ENCODE results near the gene IDUA. TPM values are rescaled to one million over a fixed set of nuclear protein-coding genes. Genes with fewer than 3 reads are reported as not detected.

Gene IDUA
- total and polyA plus RNA-seq, 8 donors = 8.8 to 278 (median 21.7) TPM

DNA sequence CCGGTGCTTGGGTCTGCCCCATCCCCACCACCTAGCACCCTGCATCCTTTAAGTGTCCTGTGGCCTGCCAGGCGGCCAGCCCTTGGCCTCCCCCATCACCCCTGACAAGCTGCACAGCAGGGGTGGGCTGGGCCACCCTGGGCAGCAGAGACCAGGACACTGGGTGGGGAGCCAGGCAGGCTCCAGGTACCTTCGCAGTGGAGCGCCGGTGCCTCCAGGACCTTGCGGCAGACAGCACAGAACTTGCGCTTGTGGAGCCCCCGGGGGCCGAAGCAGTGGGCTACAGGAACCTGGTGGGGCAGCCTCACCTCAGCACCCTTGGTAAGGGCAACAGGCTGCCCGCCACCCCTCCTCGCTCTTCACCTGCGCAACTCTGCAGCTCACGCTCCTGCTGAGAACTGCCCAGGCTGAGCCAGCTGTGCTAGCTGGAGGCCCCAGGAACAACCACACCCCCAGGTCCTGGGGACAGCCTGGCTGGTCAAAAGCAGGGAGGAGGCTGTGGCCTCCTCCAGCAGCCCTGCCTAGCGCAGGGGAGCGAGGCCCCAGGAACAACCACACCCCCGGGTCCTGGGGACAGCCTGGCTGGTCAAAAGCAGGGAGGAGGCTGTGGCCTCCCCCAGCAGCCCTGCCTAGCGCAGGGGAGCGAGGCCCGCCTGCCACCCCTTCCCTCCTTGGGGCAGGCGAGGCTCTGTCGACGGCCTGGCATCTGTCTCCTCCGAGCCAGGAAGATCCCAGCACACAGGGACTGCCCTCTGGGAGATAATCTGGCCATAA is 18.0 kb upstream of the IDUA start:
- Histone ChIP-seq H3K27me3 (peaks cover 0 to 16% (median 0%) of the 10 kb centered on the region in 3 donors), H3K4me1 (peaks cover 37 to 55% (median 49%) of the 10 kb centered on the region in 4 donors), H3K36me3 (peaks cover 18 to 36% (median 32%) of the 10 kb centered on the region in 4 donors), H3K27ac (no peak overlapping the region), H3K4me3 (no peak overlapping the region), H3K9me3 (no peaks in the 10 kb centered on the region)
- intact Hi-C loops (cut with DNase I; ENCODE audit: low total_unique reads) = no loop called here
- peak in 1 of 2 donors; percentile 63 for DNase-seq
- TF ChIP-seq POLR2AphosphoS5 (IDR thresholded peaks at IDR 0.05) = no peak
- TF ChIP-seq, protein P1, sequence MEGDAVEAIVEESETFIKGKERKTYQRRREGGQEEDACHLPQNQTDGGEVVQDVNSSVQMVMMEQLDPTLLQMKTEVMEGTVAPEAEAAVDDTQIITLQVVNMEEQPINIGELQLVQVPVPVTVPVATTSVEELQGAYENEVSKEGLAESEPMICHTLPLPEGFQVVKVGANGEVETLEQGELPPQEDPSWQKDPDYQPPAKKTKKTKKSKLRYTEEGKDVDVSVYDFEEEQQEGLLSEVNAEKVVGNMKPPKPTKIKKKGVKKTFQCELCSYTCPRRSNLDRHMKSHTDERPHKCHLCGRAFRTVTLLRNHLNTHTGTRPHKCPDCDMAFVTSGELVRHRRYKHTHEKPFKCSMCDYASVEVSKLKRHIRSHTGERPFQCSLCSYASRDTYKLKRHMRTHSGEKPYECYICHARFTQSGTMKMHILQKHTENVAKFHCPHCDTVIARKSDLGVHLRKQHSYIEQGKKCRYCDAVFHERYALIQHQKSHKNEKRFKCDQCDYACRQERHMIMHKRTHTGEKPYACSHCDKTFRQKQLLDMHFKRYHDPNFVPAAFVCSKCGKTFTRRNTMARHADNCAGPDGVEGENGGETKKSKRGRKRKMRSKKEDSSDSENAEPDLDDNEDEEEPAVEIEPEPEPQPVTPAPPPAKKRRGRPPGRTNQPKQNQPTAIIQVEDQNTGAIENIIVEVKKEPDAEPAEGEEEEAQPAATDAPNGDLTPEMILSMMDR (IDR thresholded peaks at IDR 0.05) = no peak
- TF ChIP-seq EP300 (IDR thresholded peaks at IDR 0.05) = no peak
- no peak for TF ChIP-seq POLR2A (IDR thresholded peaks at IDR 0.05)
- WGBS, 5 donors = 56 to 81% (median 71%) methylated on average over 11 to 23 of the region's 23 CpGs

DNA sequence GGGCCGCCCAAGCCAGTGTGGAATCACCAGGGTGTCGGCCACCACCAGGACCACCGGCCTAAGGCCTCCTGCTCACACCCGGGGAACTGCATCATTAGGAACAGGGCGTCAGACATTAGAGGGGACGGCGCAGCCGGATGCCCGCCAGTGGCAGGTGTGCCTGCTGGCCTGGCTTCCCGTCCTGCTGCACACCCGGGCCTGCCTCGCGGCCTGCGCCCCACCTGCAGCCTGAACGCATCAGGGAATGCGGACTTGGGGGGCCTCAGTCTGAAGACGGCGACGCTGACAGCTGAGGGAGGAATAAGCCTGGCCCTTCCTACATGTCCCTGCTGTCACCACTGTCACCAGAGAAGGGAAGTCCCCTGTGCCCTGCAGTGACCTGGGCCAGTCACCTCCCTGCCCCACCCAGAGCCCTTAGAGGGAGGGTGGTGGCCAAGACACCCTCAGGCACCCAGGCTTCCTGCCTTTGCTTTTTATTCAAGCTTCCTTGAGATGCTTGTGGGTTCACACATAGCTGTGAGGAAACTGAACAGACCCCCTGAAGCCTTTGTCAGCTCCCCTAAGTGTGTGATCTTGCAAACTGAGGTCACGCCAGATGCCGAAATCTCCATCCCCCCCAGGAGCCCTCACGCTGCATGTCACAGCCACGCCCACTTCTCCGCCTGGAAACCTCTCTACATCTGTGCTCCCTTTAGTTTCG is 16.6 kb upstream of the IDUA start:
- DNase-seq = no peak
- 90 to 95% (median 92%) methylated on average over 11 to 25 of the region's 25 CpGs for WGBS, 5 donors
- no peak overlapping the region for H3K4me3 ChIP-seq
- TF ChIP-seq, protein P1 (IDR thresholded peaks at IDR 0.05) = no peak
- TF ChIP-seq POLR2AphosphoS5 (IDR thresholded peaks at IDR 0.05) (no peak), EP300 (IDR thresholded peaks at IDR 0.05) (no peak), POLR2A (IDR thresholded peaks at IDR 0.05) (no peak)
- H3K27ac ChIP-seq = no peak overlapping the region
- H3K27me3 ChIP-seq = peaks cover 0 to 16% (median 0%) of the 10 kb centered on the region in 3 donors
- H3K4me1 ChIP-seq = peaks cover 39 to 59% (median 53%) of the 10 kb centered on the region in 4 donors
- intact Hi-C loops (cut with DNase I; ENCODE audit: low total_unique reads) = loop anchor here (5.0 kb wide), 1 partner anchor 33 kb away; no protein-coding TSS in a partner anchor
- H3K36me3 ChIP-seq = peaks cover 13 to 23% (median 22%) of the 10 kb centered on the region in 4 donors
- H3K9me3 ChIP-seq = no peaks in the 10 kb centered on the region

DNA sequence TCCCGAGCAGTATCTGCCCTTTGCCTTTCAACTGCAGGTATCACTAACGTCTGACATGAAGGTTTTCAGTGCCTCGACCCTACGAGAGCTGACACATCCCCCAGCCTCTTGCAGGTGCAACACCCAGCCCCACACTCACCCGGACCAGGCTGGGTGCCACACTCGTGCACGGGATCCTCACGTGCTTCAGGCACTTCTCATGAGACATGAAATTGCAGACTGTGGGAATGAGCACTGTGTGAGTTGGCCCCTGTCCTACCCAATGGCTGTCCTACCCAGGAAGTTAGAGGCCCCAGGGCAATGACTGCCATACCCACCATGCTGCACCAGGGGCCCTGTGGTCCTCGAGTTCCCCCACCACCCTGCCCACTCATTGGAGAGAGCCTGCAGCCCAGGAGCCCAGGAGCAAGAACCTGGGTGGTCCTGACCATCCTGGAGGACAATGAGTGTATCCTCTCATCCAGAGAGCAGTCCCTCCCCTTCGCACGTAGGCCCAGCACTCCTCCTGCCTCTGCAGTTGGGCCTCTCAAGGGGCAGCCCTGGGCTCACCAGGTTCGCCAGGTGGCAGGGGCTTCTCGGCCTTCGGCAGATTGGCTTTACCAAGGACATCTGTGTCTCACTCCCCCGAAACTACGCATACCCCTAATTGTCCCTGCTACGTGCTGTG is 15.9 kb upstream of the IDUA start:
- DNase-seq = no peak
- intact Hi-C loops (cut with DNase I; ENCODE audit: low total_unique reads) = loop anchor here (5.0 kb wide), 1 partner anchor 34 kb away; no protein-coding TSS in a partner anchor
- no peak overlapping the region for H3K4me3 ChIP-seq
- peaks cover 39 to 59% (median 53%) of the 10 kb centered on the region in 4 donors for H3K4me1 ChIP-seq
- TF ChIP-seq, protein P1 (IDR thresholded peaks at IDR 0.05) = no peak
- no peak for TF ChIP-seq EP300 (IDR thresholded peaks at IDR 0.05)
- H3K27me3 ChIP-seq = peaks cover 0 to 16% (median 0%) of the 10 kb centered on the region in 3 donors
- H3K27ac ChIP-seq = no peak overlapping the region
- 73 to 85% (median 81%) methylated on average over 16 to 17 of the region's 17 CpGs for WGBS, 5 donors
- peaks cover 7 to 15% (median 14%) of the 10 kb centered on the region in 4 donors for H3K36me3 ChIP-seq
- H3K9me3 ChIP-seq = no peaks in the 10 kb centered on the region
